Measurements from ENCODE around the gene C10orf90.

DNA sequence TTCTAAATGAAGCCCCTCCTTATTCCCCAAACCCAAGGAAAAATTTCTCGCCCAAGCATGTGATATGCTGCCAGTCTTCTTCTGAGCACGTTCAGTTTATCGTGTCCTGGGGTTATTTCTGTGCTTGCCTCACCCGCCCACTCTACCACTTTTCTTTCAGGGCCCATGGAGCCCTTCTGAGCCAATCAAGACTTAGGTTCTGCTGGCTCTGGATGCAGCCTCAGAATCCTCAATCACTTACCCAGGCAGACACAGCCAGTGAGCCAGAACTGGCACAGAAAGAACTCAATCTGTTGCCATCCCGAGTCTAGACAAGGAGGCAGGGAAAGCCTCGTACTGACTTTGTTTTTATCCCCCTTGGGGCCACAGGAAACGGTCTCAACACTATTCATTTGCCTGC is 34.2 kb upstream of the C10orf90 start:
- TF ChIP-seq EZH2 (IDR thresholded peaks at IDR 0.05) (no peak), POLR2AphosphoS5 (IDR thresholded peaks at IDR 0.05; ENCODE audit: borderline replicate concordance, low read depth, low read length) (no peak)
